ENCODE measurements around the gene OR10A6.

OR10A6 gene

GRCh38 chr11:7924536-7924935 is 6.5 kb downstream of the OR10A6 start:
- Histone ChIP-seq H3K9me3 (ENCODE audit: insufficient read depth, low read length, severe bottlenecking) (no peaks in the 10 kb centered on the region), H3K27me3 (ENCODE audit: insufficient read depth, low read length, poor library complexity) (no peaks in the 10 kb centered on the region), H3K36me3 (ENCODE audit: insufficient read depth, low read length) (no peaks in the 10 kb centered on the region), H3K4me3 (ENCODE audit: low read depth in 1 of 2, low read length in 2 of 2) (no peak overlapping the region), H3K4me2 (ENCODE audit: insufficient read depth, low read length) (no peak overlapping the region), H3K4me1 (ENCODE audit: insufficient read depth, low read length) (no peaks in the 10 kb centered on the region), H3K79me2 (ENCODE audit: insufficient read depth, low read length) (no peaks in the 10 kb centered on the region), H3K27ac (ENCODE audit: low read length) (no peak overlapping the region), H3K9ac (ENCODE audit: low read depth, low read length) (no peak overlapping the region), H4K20me1 (ENCODE audit: insufficient read depth, low read length) (no peaks in the 10 kb centered on the region), H2AFZ (ENCODE audit: low read depth, low read length) (no peak overlapping the region)
- no peak for TF ChIP-seq CTCF (IDR thresholded peaks at IDR 0.05; ENCODE audit: borderline replicate concordance, extremely low read depth, low read length, poor library complexity, severe bottlenecking)
- TF ChIP-seq EZH2 (IDR thresholded peaks at IDR 0.05; ENCODE audit: borderline replicate concordance, low read depth, low read length, severe bottlenecking) = no peak
- ATAC-seq (ENCODE audit: insufficient read depth, low read depth) (no peak), DNase-seq (no peak)

- TF ChIP-seq EZH2 (IDR thresholded peaks at IDR 0.05; ENCODE audit: borderline replicate concordance, low read depth, low read length, severe bottlenecking) = no peak
- TF ChIP-seq CTCF (IDR thresholded peaks at IDR 0.05; ENCODE audit: borderline replicate concordance, extremely low read depth, low read length, poor library complexity, severe bottlenecking) = no peak
- no peak overlapping the region for H3K4me2 ChIP-seq (ENCODE audit: insufficient read depth, low read length)
Measured at GRCh38 chr11:7918141-7918540, 12.9 kb downstream of the OR10A6 start.

GRCh38 chr11:7911011-7911410 is 20.1 kb downstream of the OR10A6 start:
- H3K27ac ChIP-seq (ENCODE audit: low read length) = no peak overlapping the region
- no peaks in the 10 kb centered on the region for H3K9me3 ChIP-seq (ENCODE audit: insufficient read depth, low read length, severe bottlenecking)
- H3K9ac ChIP-seq (ENCODE audit: low read depth, low read length) = no peak overlapping the region
- no peaks in the 10 kb centered on the region for H3K27me3 ChIP-seq (ENCODE audit: insufficient read depth, low read length, poor library complexity)
- H3K4me2 ChIP-seq (ENCODE audit: insufficient read depth, low read length) = no peak overlapping the region
- H3K36me3 ChIP-seq (ENCODE audit: insufficient read depth, low read length) = no peaks in the 10 kb centered on the region
- ATAC-seq (ENCODE audit: insufficient read depth, low read depth) (no peak), DNase-seq (no peak)
- H2AFZ ChIP-seq (ENCODE audit: low read depth, low read length) = no peak overlapping the region
- no peaks in the 10 kb centered on the region for H3K79me2 ChIP-seq (ENCODE audit: insufficient read depth, low read length)
- no peak for TF ChIP-seq CTCF (IDR thresholded peaks at IDR 0.05; ENCODE audit: borderline replicate concordance, extremely low read depth, low read length, poor library complexity, severe bottlenecking)
- TF ChIP-seq EZH2 (IDR thresholded peaks at IDR 0.05; ENCODE audit: borderline replicate concordance, low read depth, low read length, severe bottlenecking) = no peak
- H3K4me3 ChIP-seq (ENCODE audit: low read depth in 1 of 2, low read length in 2 of 2) = no peak overlapping the region
- H3K4me1 ChIP-seq (ENCODE audit: insufficient read depth, low read length) = no peaks in the 10 kb centered on the region
- H4K20me1 ChIP-seq (ENCODE audit: insufficient read depth, low read length) = no peaks in the 10 kb centered on the region; the same call in 1 of the 2 replicates

More at GRCh38 chr11:7918141-7918540, 12.9 kb downstream of the OR10A6 start:
- ATAC-seq (ENCODE audit: insufficient read depth, low read depth) (no peak), DNase-seq (no peak)
- H3K27me3 ChIP-seq (ENCODE audit: insufficient read depth, low read length, poor library complexity) = no peaks in the 10 kb centered on the region
- no peaks in the 10 kb centered on the region for H3K4me1 ChIP-seq (ENCODE audit: insufficient read depth, low read length)
- H3K9me3 ChIP-seq (ENCODE audit: insufficient read depth, low read length, severe bottlenecking) = no peaks in the 10 kb centered on the region
- no peaks in the 10 kb centered on the region for H3K79me2 ChIP-seq (ENCODE audit: insufficient read depth, low read length)
- H3K9ac ChIP-seq (ENCODE audit: low read depth, low read length) = no peak overlapping the region
- no peak overlapping the region for H3K27ac ChIP-seq (ENCODE audit: low read length)
- H3K4me3 ChIP-seq (ENCODE audit: low read depth in 1 of 2, low read length in 2 of 2) = no peak overlapping the region
- H3K36me3 ChIP-seq (ENCODE audit: insufficient read depth, low read length) = no peaks in the 10 kb centered on the region
- no peaks in the 10 kb centered on the region for H4K20me1 ChIP-seq (ENCODE audit: insufficient read depth, low read length)
- H2AFZ ChIP-seq (ENCODE audit: low read depth, low read length) = no peak overlapping the region

- no peak overlapping the region for H3K4me3 ChIP-seq (ENCODE audit: low read depth in 1 of 2, low read length in 2 of 2)
Measured at GRCh38 chr11:7910286-7910788, 20.7 kb downstream of the OR10A6 start.

More at GRCh38 chr11:7910286-7910788, 20.7 kb downstream of the OR10A6 start:
- H3K4me1 ChIP-seq (ENCODE audit: insufficient read depth, low read length) = no peaks in the 10 kb centered on the region
- no peak overlapping the region for H3K27ac ChIP-seq (ENCODE audit: low read length)
- H2AFZ ChIP-seq (ENCODE audit: low read depth, low read length) = no peak overlapping the region
- ATAC-seq (ENCODE audit: insufficient read depth, low read depth) (no peak), DNase-seq (no peak)
- no peaks in the 10 kb centered on the region for H3K36me3 ChIP-seq (ENCODE audit: insufficient read depth, low read length)
- H3K9ac ChIP-seq (ENCODE audit: low read depth, low read length) = no peak overlapping the region
- H4K20me1 ChIP-seq (ENCODE audit: insufficient read depth, low read length) = no peaks in the 10 kb centered on the region; the same call in 1 of the 2 replicates
- H3K79me2 ChIP-seq (ENCODE audit: insufficient read depth, low read length) = no peaks in the 10 kb centered on the region
- H3K4me2 ChIP-seq (ENCODE audit: insufficient read depth, low read length) = no peak overlapping the region
- TF ChIP-seq EZH2 (IDR thresholded peaks at IDR 0.05; ENCODE audit: borderline replicate concordance, low read depth, low read length, severe bottlenecking) (no peak), CTCF (IDR thresholded peaks at IDR 0.05; ENCODE audit: borderline replicate concordance, extremely low read depth, low read length, poor library complexity, severe bottlenecking) (no peak)
- no peaks in the 10 kb centered on the region for H3K27me3 ChIP-seq (ENCODE audit: insufficient read depth, low read length, poor library complexity)
- H3K9me3 ChIP-seq (ENCODE audit: insufficient read depth, low read length, severe bottlenecking) = no peaks in the 10 kb centered on the region

All from DND-41 (cell line).